HG03060 (cell line): ENCODE data around the gene SCN3B.

Source experiments
- ATAC-seq: cut with Tn5 transposase; IDR thresholded peaks from one replicate; pipeline ENCODE4 v1.9.1; 2021; ENCODE audit warnings: low read depth, moderate number of reproducible peaks; ENCODE audit not compliant: unreplicated experiment

Gene SCN3B, protein sequence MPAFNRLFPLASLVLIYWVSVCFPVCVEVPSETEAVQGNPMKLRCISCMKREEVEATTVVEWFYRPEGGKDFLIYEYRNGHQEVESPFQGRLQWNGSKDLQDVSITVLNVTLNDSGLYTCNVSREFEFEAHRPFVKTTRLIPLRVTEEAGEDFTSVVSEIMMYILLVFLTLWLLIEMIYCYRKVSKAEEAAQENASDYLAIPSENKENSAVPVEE

DNA sequence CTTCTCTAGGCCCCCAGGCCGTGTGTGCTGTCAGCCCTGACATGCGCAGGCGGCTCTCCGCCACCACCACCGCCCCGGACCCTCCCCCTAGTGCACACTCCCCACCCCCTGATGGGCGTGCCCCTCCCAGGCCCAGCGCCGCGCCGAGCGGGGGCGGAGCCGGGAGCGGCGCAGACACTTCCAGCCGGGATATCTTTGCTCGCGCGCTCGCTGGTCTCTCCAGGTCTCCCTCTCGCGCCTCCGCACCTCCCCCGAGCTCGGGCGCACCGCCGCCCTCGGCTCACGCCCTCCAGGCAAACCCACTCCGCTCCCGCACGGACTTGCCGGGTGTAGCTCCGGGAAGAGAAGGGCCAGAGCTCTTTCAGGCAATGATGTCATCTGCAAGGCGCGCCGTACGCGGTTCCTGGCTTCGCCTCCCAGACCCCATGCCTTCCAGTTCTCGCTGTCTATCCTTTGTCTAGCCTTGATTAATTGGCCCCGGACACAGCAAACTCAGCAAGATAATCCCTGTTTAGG is at the start of gene SCN3B:
TSS of gene SCN3B (minus strand) at position 59 of the 516 bp plus-strand sequence. CDS start 823 bp downstream, outside the sequence.
- ATAC-seq, result no peak

DNA sequence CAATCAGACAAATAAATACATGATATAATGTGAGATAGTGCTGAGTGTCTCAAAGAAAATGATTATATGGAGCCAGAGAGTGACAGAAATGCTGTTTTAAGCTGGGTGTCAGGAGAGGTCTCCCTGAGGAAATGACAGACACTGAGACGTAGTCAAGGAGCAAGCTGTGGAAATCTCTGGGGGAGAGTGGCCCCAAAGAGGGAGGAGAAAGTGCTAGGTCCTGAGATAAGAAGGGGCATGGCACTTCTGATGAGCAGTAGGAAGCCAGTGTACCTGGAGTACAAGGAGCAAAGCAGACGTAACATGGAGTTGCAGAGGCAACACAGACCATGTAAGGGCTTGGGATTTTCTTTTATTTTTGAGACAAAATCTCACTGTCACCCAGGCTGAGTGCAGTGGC is 48.3 kb upstream of the SCN3B start:
- ATAC-seq, result no peak

DNA sequence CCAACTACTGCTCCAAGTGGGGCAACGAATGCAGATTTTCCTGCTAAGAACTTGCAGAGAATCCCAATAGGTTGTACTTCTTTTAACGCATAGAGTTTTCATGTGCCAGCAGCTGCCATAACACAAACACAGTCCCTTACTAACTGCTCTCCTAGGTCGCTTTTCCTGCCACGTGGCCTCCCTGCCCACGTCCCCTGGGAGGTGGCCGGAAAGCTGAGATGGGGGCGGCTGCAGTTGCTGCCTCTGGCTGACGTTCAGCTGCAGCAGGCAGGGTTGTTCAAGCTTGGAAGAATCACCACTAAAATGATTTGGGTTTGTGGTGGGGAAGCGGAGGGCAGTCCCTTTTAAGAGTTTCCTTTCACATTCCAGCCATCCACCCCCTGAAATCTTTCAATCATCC is 47.7 kb upstream of the SCN3B start:
- no peak for ATAC-seq

DNA sequence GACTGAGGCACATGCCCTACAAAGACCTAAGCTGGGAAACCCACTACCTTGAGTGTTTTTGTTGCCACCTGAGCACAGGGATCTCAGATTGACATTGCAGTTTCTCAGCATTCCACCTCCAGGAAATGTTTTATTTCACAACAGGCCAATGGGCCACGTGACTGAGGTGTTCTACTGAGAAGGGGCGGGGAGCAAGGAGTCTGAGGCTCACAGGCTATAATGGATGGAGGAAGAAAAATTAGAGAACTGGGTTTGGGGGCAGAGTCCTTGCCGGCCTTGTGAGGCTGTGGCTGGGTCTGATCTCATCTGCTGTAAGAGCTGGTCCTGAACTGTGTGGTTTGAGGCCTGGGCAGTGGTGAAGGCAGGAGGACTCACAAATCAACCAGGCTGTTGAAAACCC is 46.3 kb upstream of the SCN3B start:
- no peak for ATAC-seq

DNA sequence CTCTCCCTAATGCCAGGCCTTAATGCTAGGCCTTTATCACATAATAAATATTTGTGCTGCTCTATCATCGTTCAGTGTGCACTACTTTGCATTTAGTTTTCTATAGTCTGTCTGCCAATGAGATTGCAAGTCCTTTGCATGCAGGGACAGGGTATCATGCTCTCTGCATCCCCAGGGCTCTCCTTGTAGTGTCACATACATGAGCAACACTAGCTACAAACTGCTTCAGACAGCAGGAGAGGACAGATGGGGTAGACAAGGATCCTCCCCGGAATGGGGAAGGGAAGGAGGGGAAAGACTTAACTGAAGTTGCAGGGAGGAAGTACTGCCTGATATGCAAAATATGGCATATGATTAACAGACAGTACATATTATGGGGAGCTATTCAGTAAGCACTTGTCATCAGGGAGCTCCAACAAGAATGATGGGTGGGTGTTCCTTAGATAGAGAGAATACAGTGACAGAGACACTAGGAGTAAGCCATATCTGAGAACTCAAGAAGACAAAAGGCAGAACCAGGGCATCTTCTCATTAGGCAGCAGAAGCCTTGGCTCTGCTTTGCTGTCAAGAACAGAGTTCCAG is 44.2 kb upstream of the SCN3B start:
- no peak for ATAC-seq

DNA sequence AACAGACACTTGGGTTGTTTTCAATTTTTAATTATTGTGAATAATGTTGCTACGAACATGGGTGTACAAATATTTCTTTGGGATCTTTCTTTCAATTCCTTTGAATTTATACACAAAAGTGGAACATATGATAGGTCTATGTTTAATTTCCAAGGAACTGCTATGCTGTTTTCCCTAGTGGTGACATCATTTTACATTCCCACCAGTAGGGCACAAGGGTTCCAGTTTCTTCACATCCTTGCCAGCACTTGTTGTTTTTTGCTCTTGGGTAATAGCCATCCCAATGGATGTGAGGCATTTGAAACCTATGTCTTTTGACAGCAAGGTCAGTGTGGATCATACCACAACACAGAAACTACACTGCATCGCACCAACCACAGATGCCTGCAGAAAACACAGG is 41.8 kb upstream of the SCN3B start:
- ATAC-seq, result no peak

DNA sequence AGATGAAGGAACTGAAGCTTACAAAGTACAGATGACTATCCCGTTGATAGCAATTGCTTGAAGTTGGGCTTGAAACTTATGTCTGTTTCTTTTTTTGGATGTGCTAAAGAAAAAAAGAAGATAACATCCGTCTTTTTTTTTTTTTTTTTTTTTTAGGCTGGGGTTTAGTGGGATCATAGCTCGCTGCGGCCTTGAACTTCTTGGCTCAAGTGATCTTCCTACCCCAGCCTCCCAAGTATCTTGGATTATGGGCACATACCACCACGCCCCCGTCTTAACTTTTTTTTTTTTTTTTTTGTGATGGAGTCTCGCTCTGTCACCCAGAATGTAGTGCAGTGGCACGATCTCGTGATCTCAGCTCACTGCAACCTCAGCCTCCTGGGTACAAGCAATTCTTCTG is 40.8 kb upstream of the SCN3B start:
- no peak for ATAC-seq

DNA sequence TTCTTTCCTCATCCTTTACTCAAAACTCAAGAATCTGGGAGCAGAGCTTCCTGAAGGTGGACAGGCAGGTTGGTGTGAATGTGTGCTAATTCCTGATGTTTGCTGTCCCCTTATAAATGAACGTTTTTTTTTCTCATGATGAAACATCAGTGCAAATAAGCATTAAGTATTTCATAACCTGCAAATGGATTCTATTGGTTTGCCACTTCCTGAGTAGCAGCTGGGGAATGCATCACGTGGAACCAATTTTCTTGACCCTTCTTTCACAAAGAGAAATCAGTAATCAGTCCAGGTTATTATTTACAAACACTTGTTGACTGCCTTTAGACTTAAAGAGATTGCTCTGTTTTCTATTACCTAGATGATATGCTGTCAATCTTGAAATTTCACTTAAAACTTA is 40.1 kb upstream of the SCN3B start:
- ATAC-seq, result no peak

DNA sequence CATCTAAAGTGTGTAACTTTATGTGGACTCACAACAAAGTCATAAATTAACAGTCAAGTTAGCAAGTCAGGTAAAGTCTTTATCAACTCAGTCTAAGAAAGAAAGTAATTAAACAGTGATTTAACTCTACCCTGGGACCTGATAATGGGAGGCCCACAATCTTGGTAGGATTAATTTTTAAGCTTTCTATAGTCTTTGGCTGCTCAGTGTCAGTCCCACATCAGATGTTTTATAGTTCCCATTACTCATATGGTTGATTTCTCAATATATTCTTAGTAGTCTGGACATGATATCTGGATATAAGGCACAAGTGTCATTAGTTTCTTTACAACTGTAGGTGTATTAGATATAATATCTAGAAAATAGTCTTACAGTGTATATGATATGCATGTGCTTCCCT is 38.5 kb upstream of the SCN3B start:
- ATAC-seq, result no peak

DNA sequence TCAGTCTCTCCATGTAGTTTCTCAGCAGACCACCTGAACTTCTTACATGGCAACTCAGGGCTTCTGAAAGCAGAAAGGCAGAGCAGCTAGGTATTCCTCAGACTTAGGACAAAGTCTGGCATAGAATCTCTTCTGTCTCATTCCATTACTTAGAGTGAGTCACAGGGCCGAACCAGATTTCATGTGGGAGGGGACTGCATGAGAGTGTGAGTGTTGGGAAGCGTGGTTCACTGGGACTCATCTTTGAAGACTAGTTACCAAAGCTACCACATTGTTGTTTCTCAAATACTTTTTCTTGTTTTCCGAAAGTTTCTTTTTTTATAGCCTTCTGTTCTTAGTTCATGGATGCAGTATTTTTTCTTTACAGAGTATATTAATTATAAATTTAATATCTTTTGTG is 36.1 kb upstream of the SCN3B start:
- no peak for ATAC-seq

DNA sequence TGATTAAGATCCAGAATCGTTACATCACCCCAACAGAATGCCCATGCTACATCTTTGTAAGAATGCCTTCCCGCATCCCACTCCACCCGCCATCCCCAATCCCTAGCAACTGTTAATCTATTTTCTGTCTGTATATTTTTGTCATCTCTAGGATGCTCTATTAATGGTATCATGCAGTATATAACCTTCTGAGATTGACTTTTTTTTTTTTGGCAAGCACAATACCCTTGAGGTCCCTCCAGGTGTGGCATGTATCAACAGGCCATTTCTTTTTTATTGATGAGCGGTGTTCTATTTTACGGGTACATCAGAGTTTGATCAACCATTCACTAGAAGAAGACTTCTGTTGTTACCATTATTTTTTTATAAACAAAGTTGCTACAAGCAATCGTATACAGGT is 30.2 kb upstream of the SCN3B start:
- ATAC-seq, result no peak

DNA sequence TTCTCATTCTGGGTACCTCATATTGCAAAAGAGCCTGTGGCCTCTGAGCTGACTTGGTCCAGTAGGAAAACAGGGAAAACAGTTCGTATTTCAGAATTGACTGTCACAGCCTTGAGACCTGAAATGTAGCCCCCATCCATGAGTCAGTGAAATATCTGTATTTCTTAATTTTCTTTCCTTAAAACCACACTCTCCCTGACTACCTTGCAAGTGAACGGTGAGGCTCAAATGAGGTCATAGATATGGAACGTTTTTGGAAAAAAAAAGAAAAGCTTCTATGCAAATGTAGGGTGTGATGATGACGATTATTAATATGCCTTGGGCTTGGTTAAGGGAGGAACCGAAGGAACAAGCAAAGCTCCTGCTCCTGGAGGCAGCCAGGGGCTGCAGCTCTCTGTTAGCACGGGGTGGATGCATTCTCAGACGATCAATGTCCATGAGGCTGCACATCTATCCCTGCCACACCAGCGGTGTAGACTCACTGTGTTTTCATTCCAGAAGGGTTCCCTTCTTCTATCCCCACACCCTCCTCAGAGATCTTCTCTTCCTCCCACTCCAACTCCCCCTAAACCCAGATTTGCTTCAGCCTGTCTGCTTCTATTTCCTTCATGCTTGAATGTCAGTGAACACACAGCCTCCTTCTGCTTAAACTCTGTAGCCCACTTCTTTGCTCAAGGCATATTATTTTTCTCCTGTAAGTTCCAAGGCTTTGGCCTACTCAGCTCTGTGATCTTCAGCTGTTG is 29.2 kb upstream of the SCN3B start:
- no peak for ATAC-seq

DNA sequence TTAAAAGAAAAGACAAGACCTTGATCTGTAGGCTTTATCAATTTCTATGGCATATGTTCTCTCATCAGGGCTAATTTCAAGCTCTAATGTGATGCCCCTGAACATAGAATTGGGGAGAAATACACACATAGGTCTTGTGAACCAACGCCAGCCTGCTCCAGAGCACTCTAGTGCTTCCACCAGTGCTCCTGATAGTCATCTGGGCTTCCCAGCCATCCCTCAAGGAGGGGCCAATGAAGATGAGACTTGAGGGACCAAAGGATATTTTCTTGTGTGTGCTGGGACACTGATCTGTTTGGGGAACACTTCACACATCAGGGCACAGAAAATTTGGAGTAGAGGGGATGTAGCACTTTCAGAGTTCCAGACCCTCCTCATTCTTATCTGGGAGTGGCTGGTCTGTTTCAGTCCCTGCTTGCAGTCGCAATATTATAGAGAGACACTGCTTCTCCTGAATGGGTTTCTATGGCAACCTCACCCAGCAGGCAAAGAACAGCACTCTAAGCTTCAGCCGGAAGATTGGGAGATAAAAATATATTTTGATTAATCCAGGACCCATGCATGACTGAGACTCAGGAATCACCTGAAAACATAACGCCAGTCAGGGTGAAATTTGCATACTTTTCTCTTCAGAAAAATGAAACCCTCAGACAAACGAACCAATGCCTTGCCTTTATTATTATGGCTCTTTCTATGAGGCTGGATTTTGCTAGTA is 28.4 kb upstream of the SCN3B start:
- no peak for ATAC-seq

DNA sequence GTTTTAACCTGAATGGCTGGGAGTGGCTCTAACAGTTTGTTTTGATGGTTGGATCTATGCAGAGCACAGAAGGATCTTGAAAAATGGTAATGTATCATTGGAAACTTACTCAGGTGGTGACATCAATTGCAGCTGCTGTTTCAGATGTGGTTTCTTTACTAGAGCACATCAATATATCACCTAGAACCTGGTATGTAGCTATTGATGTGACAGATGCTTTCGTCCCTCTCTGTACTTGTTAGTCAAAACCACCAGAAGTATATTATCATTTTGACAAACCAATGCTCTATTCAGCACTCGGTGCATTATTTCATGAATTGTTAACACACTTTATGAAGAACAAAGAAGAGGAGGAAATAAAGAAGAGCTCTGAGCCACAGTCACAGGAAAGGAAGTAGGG is 26.6 kb upstream of the SCN3B start:
- no peak for ATAC-seq

DNA sequence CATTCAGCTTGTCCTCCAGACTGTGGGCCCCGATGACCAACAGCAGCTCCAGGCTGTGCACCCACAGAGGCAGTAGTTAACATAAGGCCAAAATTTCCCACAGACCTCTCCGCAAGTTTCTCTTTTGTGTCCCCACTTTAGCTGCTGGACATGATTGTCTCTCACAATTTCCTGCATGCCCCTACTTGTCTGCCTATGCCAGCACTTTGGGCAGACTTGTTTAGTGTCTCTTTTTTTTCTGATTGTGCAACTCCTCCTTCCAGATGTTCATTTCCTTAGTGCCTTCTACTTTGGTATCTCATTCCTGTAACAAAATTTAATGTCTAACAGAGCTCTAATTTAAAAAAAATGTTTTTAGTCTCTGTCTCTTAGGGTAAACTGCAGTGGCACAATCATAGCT is 23.8 kb upstream of the SCN3B start:
- no peak for ATAC-seq

DNA sequence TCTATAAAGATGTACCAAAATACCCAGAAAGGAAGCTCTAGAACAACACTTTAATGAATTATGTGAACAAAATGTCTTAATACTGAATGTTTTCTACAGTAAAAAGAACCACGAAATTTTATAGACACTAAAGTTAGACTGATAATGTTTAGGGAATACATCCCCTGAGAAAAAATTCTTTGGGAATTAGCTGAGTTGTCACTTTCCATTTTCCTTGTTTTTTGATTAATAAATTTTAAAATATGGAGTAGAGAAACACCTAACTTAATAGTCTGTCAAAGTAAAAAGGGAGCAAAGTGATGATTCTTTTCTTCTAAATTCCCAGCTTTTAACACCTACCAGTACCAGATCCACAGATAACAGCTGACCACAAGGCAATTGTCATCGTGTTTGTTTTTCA is 23.1 kb upstream of the SCN3B start:
- ATAC-seq, result no peak

DNA sequence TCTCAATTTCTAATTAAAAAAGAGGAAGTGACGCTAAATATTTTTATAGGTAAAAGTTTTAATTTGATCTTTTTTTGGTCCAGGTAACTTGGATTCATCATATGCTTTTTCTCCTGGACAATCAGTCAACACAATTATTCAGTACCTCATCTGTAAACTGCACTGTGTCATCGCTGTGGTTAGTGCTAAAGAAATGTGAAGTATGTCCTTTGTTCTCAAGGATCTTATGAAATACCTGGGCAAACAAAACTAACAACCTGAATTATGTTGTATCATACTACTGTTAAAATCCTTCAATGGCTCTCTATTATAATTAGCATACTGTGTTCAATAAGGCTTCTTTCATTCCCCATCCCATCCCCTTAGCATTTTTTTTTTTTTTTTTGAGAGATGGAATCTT is 19.9 kb upstream of the SCN3B start:
- ATAC-seq, result no peak

DNA sequence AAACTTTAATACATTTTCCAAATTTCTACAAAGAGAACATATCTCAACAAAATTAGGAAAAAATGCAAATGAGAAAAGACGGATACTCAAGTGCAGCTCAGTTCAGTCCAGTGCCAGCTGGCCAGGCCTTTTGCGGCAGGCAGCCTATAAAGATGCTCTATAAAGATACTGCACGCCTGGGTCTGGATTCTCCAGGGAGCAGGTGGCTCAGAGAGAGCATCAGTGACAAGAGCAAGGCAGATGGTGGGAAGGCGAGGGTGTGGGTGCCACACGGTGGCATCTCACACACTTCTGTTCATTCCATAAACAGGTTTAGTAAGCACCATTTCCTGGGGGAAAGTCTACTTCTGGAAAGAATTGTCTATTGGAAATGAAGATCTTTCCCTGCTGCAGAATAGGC is 18.1 kb upstream of the SCN3B start:
- no peak for ATAC-seq

DNA sequence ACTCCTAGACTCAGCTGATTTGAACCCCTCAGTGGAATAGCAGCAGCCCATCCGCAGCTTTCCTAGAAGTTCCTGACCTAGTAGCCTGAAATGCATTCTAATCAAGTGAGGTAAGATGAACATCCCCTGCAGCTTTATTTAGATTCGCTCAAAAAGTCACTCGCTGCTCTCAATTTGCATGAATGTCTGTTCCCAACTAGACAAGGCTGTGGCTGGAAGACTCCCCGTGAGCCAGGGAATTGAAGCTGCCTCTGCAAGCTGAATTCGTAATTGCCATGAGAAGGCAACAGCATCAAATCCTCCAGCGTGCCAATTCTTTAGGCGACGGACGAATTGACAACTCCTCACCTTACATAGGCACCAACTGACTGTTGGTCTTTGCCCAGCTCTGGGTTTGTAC is 17.1 kb upstream of the SCN3B start:
- no peak for ATAC-seq

DNA sequence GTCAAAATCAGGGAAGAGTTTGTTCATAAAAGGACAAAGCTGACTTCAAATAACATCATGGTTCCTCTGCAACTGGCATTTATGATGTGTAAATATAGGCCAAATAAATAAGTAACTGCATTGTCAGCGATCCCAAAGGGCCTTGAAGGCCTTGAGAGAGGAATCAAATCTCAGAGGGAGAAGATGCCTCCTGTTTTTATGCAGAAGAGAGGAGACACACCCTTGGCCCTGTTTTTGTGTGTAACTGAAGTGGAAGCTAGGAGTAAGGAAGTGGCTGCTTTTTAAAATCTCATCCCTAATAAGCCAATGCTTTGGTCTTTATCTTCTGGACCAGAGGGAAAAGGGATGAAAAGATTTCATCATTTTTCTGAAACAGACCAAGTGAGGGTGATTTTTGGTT is 15.7 kb upstream of the SCN3B start:
- no peak for ATAC-seq

DNA sequence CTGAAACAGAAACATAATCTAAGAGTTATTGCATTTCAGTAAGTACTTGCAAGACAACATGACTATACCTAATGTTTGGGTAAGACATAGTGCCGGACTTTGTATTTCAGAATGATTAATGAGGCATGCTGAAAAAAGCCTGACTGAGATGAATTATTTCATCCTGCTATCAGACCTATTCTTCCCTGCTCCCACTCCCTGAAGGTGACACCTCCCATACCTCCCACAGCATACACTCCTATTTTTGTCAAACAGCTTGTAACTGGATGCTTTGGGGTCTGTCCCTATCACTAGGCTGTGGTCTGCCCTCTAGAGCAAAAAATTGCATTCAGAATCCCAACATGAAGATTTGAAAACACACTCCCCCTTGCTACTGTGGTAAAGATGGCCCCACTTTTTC is 10.9 kb upstream of the SCN3B start:
- ATAC-seq, result no peak
